Colonic mucosa (tissue), 4 donors: ENCODE results near the gene CNTFR. TPM values are rescaled to one million over a fixed set of nuclear protein-coding genes. Genes with fewer than 3 reads are reported as not detected.

Source experiments
- DNase-seq: peaks from one replicate; pipeline ENCODE4 v3.0.0-alpha.2; 2020
- H3K27ac ChIP-seq: fragments of 200-600 bp; one replicate; pipeline ENCODE4 v1.8.0; 2021
- H3K27me3 ChIP-seq: fragments of 200-600 bp; one replicate; pipeline ENCODE4 v1.8.0; 2021
- H3K36me3 ChIP-seq: fragments of 200-600 bp; one replicate; pipeline ENCODE4 v1.8.0; 2021
- H3K4me1 ChIP-seq: fragments of 200-600 bp; one replicate; pipeline ENCODE4 v1.8.0; 2021; ENCODE audit warnings: mild to moderate bottlenecking
- H3K4me3 ChIP-seq: fragments of 200-600 bp; one replicate; pipeline ENCODE4 v1.8.0; 2021
- H3K9ac ChIP-seq, 2 donors: one replicate each; pipeline ENCODE4 v1.7.0; 2013; ENCODE audit warnings: control low read depth in 2 of 2, low read depth in 2 of 2, low read length in 2 of 2
- H3K9me3 ChIP-seq: fragments of 200-600 bp; one replicate; pipeline ENCODE4 v1.8.0; 2021
- intact Hi-C: fragments of 100-400 bp; cut with DNase I; formaldehyde crosslinking; loops from one replicate; pipeline ENCODE4 v1.14.1; 2022
- total RNA-seq, 2 donors: library from RNA; stranded (reverse); fragmentation: NEBNext Ultra II Directional in 1 of 2; extraction: Animal tissue kit (Norgen Biotek cat#: 25700) in 1 of 2; gene quantifications; one replicate each; pipeline ENCODE4 v1.2.1, GENCODE V29; 2021
- TF ChIP-seq, protein P1 (sequence below): fragments of 200-600 bp; IDR thresholded peaks from one replicate; pipeline ENCODE4 v1.8.0; 2022; ENCODE audit warnings: antibody characterized with exemption, mild to moderate bottlenecking
- donor health status: healthy.
- donor health status: DM: no; HTN: no; CAD: no.
- donor health status: DM: no; HTN: no; CAD: no.

Gene CNTFR
- total RNA-seq, 2 donors from 2014 or later: 1.8 to 1.9 TPM

DNA sequence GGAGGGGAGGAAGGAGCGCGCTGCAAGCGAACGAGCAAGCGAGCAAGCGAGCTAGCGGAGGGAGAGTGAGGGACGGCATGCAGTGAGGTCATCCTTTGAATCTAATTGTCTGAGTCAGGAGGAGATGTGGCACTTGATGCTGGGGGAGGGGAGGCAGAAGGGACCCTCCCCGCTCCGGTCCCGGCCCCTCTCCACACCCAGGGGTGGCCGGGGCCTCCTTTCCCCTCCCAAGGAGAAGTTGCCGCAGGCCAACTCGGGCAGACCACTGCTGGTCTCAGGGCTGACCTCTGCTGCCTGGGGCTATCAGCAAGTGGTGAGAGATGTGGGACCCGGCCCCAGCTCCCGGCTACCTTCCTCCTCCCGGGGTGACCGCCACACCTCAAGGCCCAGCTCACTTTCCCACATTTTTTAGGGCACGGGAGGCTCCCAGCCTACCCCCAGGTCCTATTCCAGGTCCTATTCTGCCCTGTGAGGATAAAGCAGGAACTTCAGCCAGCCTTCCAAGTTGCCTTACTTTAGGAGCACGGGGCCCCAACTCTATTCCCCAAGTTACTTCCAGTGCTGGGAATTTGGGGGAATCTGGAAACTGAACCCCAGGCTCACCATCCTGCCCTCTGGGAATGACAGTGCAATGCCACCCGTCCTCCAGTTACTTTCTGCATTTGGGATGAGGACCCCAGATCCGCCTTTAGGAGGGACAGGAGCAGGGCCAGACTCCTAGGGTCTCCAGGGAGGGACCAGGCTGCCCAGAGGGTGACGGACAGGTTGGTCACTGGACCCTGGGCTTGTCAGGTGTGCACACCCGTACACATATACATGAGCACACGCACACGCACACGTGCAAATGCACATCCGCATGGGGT is 11.1 kb downstream of the CNTFR start:
- H3K27ac ChIP-seq: no peak overlapping the region

DNA sequence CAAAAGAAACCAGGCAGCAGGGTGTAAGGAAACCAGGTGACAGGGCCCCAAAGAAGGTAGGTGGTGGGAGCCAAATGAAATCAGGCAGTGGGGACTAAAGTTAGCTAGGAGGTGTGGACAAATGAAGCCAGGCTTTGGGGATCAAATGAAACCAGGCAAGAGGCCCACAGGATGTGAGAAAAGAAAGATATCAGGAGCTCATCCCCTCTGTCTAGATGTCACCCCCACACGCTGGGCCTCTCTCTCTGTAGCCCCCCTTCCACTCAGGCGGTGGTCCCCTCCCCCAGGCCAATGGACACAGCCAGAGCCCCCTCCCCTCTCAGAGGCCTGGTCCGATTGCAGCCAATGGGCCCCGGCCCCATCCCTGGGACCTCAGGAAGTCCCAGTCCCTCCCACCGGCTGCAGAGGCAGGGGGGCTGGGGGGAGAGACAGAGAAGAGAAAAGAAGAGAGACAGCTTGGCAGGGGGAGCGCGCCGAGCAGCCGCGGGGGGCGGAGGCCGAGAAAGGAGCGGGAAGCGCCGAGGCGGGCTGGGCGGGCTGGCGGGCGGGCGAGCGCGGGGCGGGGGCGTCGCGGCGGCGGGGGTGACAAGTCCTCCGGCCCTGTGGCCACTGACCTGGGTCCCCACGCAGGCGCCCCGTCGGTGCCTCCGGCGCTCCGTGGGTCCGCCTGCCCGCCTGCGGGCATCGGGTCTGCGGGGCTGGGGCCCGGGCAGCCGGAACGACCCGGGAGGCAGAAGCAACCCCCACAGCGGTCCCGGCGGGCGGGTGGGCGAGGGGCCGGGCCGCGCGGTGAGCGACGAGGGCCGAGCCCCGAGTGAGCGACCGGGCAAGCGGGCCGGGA is 11.9 kb downstream of the CNTFR start:
- Histone ChIP-seq H3K9ac (no peak overlapping the region), H3K4me1 (peaks cover 3% of the 10 kb centered on the region), H3K27ac (no peak overlapping the region), H3K4me3 (no peak overlapping the region), H3K36me3 (no peaks in the 10 kb centered on the region), H3K9me3 (no peaks in the 10 kb centered on the region), H3K27me3 (peaks cover 41% of the 10 kb centered on the region)
- no peak for DNase-seq
- TF ChIP-seq, protein P1, sequence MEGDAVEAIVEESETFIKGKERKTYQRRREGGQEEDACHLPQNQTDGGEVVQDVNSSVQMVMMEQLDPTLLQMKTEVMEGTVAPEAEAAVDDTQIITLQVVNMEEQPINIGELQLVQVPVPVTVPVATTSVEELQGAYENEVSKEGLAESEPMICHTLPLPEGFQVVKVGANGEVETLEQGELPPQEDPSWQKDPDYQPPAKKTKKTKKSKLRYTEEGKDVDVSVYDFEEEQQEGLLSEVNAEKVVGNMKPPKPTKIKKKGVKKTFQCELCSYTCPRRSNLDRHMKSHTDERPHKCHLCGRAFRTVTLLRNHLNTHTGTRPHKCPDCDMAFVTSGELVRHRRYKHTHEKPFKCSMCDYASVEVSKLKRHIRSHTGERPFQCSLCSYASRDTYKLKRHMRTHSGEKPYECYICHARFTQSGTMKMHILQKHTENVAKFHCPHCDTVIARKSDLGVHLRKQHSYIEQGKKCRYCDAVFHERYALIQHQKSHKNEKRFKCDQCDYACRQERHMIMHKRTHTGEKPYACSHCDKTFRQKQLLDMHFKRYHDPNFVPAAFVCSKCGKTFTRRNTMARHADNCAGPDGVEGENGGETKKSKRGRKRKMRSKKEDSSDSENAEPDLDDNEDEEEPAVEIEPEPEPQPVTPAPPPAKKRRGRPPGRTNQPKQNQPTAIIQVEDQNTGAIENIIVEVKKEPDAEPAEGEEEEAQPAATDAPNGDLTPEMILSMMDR: no peak
- intact Hi-C loops: no loop called here

More for the DNA sequence above, 11.1 kb downstream of the CNTFR start:
- Histone ChIP-seq H3K4me1 (peaks cover 3% of the 10 kb centered on the region), H3K27me3 (peaks cover 41% of the 10 kb centered on the region), H3K9me3 (no peaks in the 10 kb centered on the region), H3K36me3 (no peaks in the 10 kb centered on the region), H3K4me3 (no peak overlapping the region), H3K9ac (no peak overlapping the region)
- intact Hi-C loops: no loop called here
- no peak for DNase-seq
- TF ChIP-seq, protein P1: no peak

DNA sequence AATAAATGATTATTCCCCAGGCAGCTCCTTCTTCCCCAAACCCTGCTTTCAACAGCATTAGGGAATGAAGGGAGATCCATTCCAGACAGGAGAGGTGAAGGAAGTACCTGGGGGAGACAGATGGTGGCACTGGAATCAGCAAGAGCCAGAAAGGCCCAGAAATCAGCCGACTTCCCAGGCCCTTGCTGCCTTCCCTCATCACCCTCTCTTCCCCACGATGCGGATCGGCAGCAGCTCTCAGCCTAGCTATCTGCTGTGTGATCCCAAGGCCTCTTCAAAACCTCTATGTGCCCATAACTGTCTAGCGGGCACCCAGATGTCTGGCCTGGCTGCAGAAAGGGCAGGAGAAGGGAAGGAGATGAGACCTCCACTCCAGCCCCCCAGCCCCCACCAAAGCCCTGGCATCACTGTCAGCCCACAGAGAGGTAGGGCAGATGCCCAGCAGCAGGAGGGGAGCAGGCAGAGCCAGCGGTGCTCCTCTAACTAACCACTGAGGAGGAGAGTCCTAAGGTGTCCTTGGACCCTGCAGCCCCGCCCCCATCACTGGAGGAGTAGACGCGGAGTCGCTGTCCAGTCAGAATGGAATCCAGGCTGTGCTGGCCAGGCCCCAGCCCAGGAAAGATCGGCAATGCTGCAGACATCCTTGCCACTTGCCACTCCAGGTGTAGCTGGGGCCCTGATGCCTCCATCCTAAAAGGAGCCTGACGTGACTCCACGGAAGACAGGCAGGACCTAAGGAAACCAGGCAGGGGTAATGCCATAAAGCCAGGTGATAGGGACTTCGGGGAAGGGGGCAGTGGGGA is 12.7 kb downstream of the CNTFR start:
- peak overlapping the region in 1 of 2 donors; percentile 34 for H3K9ac ChIP-seq
- H3K4me1 ChIP-seq: peaks cover 3% of the 10 kb centered on the region
- intact Hi-C loops: no loop called here
- H3K27me3 ChIP-seq: peaks cover 41% of the 10 kb centered on the region
- no peak overlapping the region for H3K27ac ChIP-seq
- TF ChIP-seq, protein P1: no peak
- DNase-seq: no peak
- H3K36me3 ChIP-seq: no peaks in the 10 kb centered on the region
- no peaks in the 10 kb centered on the region for H3K9me3 ChIP-seq
- H3K4me3 ChIP-seq: no peak overlapping the region

DNA sequence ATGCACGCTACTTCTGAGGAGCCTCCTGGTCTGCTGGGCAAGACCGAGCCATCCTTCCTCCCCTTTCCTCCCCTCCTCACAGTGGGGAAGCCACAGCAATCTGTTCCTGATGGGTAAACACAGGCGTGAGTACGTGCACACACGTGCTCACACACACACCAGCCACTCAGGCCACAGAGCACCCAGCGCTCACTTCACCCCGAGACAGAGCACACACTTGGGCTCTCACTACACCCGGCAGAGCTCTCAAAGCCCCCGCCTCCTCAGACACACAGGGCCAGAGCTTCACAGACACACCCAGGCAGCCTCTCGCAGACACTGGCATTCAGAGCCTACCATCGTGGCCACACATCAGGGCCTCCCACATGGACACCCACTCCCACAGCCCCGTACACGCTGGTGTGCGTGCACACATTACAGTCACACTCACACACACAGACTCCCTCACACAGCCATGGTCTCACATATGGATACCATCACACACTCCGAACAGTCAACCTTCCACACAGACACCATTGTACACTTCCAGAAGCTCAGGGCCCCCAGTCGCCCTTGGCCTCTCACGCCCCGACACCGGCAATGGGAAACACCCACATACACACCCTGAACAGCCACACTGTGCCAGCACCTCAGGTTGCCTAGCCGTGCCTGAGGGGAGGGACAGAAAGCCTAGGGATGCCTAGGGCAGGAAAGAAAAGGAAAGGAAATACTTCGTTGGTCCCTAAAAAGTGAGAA is 13.5 kb downstream of the CNTFR start:
- H3K4me1 ChIP-seq: peaks cover 3% of the 10 kb centered on the region
- no peak overlapping the region for H3K27ac ChIP-seq
- H3K9ac ChIP-seq: no peak overlapping the region
- intact Hi-C loops: no loop called here
- H3K36me3 ChIP-seq: no peaks in the 10 kb centered on the region
- TF ChIP-seq, protein P1: no peak
- peak; percentile 57 for DNase-seq
- no peaks in the 10 kb centered on the region for H3K9me3 ChIP-seq
- peaks cover 41% of the 10 kb centered on the region for H3K27me3 ChIP-seq
- no peak overlapping the region for H3K4me3 ChIP-seq
